Thymus (tissue), 2 donors: Measurements from ENCODE around the gene TOR1A. TPM values are rescaled to one million over a fixed set of nuclear protein-coding genes. Genes with fewer than 3 reads are reported as not detected.

ENCODE experiments used
- polyA plus RNA-seq: library from polyadenylated mRNA; stranded (reverse); fragments of 200-250 nt; gene quantifications from one replicate; pipeline ENCODE4 v1.2.3, GENCODE V29; 2013
- total RNA-seq: library from RNA; stranded (reverse); fragments of 120-200 nt; gene quantifications from one replicate; pipeline ENCODE4 v1.2.4, GENCODE V29; 2013
- donor health status: healthy.

Gene TOR1A
- total and polyA plus RNA-seq, 2 donors: 28.6 to 30.0 TPM

Other genes with a start within 250 kb of the TOR1A start
- gene C9orf50, start 203.0 kb downstream of the TOR1A start, total RNA-seq: 0.05 TPM
- gene C9orf50, start 203.0 kb downstream of the TOR1A start, polyA plus RNA-seq: 0.23 TPM
- gene NTMT1, start 198.0 kb downstream of the TOR1A start, total RNA-seq: 23.9 TPM
- gene NTMT1, start 198.0 kb downstream of the TOR1A start, polyA plus RNA-seq: 33.2 TPM
- gene ASB6, start 182.0 kb downstream of the TOR1A start, total RNA-seq: 8.8 TPM
- 20.5 TPM for gene ASB6, start 182.0 kb downstream of the TOR1A start, polyA plus RNA-seq
- gene PRRX2, start 158.5 kb downstream of the TOR1A start, total RNA-seq: 1.3 TPM
- 3.8 TPM for gene PRRX2, start 158.5 kb downstream of the TOR1A start, polyA plus RNA-seq
- 11.1 TPM for gene PTGES, start 71.1 kb downstream of the TOR1A start, total RNA-seq
- gene PTGES, start 71.1 kb downstream of the TOR1A start, polyA plus RNA-seq: 7.8 TPM
- 15.5 TPM for gene TOR1B, start 21.0 kb downstream of the TOR1A start, total RNA-seq
- 17.9 TPM for gene TOR1B, start 21.0 kb downstream of the TOR1A start, polyA plus RNA-seq
- gene C9orf78, start 11.1 kb upstream of the TOR1A start, total RNA-seq: 76.8 TPM
- 95.0 TPM for gene C9orf78, start 11.1 kb upstream of the TOR1A start, polyA plus RNA-seq
- gene USP20, start 11.3 kb upstream of the TOR1A start, total RNA-seq: 30.4 TPM
- gene USP20, start 11.3 kb upstream of the TOR1A start, polyA plus RNA-seq: 175 TPM
- 82.8 TPM for gene FNBP1, start 219.1 kb upstream of the TOR1A start, total RNA-seq
- 79.6 TPM for gene FNBP1, start 219.1 kb upstream of the TOR1A start, polyA plus RNA-seq
- 8.5 TPM for gene GPR107, start 229.8 kb upstream of the TOR1A start, total RNA-seq
- gene GPR107, start 229.8 kb upstream of the TOR1A start, polyA plus RNA-seq: 10.7 TPM